ENCODE data around the gene LYZL1. TPM values are rescaled to one million over a fixed set of nuclear protein-coding genes. Genes with fewer than 3 reads are reported as not detected.

Gene LYZL1
- total and polyA plus RNA-seq, 2 of the 8 experiments (the other 6 are each of a cell fraction or from before 2014, with no cell fraction given), result not detected

GRCh38 chr10:29252811-29253689 lies 35.8 kb upstream of the LYZL1 start:
- Histone ChIP-seq H3K4me3 (ENCODE audit: extremely low read depth in 1 of 4, insufficient read depth in 2 of 4, low read depth in 3 of 4, low read length in 4 of 4) (no peak overlapping the region), H3K23me2 (ENCODE audit: low read depth, low read length) (no peaks in the 10 kb centered on the region), H3K27ac (ENCODE audit: low read depth, low read length) (no peak overlapping the region), H4K5ac (ENCODE audit: insufficient read length, low read depth, low read length) (no peak overlapping the region), H3K79me2 (ENCODE audit: control insufficient read depth in 1 of 2, insufficient read depth in 2 of 2, low read length in 2 of 2) (no peaks in the 10 kb centered on the region), H3K23ac (ENCODE audit: insufficient read length) (no peak overlapping the region), H3K4me1 (replicated peaks in 1 of 4; ENCODE audit: control insufficient read depth in 3 of 4, insufficient read depth in 4 of 4, low read length in 3 of 4) (peaks cover 0 to 3% (median under 1%) of the 10 kb centered on the region in 4 experiments; a peak in 2 of 7 replicates), H3K14ac (ENCODE audit: insufficient read length) (no peak overlapping the region), H2BK20ac (ENCODE audit: low read length) (no peak overlapping the region), H3K9me3 (ENCODE audit: insufficient read depth in 2 of 2, low read depth in 1 of 2, low read length in 1 of 2) (no peaks in the 10 kb centered on the region), H3K56ac (replicated peaks; ENCODE audit: insufficient read length, low read depth, low read length) (no peak overlapping the region), H3K4me2 (ENCODE audit: insufficient read depth in 1 of 2, low read depth in 2 of 2, low read length in 2 of 2) (no peak overlapping the region), H4K91ac (replicated peaks; ENCODE audit: insufficient read length, low read length) (no peak overlapping the region), H2BK15ac (ENCODE audit: low read length) (peak overlapping the region; percentile 32; the same call in 1 of the 2 replicates), H3K27me3 (replicated peaks in 1 of 4; ENCODE audit: control insufficient read depth in 3 of 4, extremely low read depth in 1 of 4, insufficient read depth in 3 of 4, low read length in 3 of 4) (no peaks in the 10 kb centered on the region), H4K8ac (ENCODE audit: extremely low read depth, insufficient read depth, low read length) (no peak overlapping the region; the same call in 1 of the 2 replicates), H3K4ac (replicated peaks; ENCODE audit: insufficient read length, low read depth, low read length) (no peak overlapping the region), H2BK12ac (ENCODE audit: low read depth, low read length) (no peak overlapping the region), H3K36me3 (ENCODE audit: control insufficient read depth in 2 of 4, insufficient read depth in 4 of 4, low read length in 3 of 4) (no peaks in the 10 kb centered on the region), H4K20me1 (replicated peaks in 1 of 2; ENCODE audit: control insufficient read depth in 1 of 2, insufficient read depth in 2 of 2, low read length in 2 of 2) (no peaks in the 10 kb centered on the region), H3K18ac (ENCODE audit: extremely low read depth, low read length) (no peak overlapping the region), H2AK5ac (ENCODE audit: low read depth, low read length) (peak overlapping the region; percentile 40; the same call in 1 of the 2 replicates), H2BK120ac (replicated peaks; ENCODE audit: low read depth, low read length) (no peak overlapping the region), H2AFZ (ENCODE audit: low read length) (no peak overlapping the region), H3K79me1 (ENCODE audit: low read depth, low read length) (peaks cover 2% of the 10 kb centered on the region; the same call in 1 of the 2 replicates), H3K9ac (replicated peaks in 1 of 4; ENCODE audit: extremely low read depth in 1 of 4, low read depth in 3 of 4, low read length in 3 of 4) (no peak overlapping the region), H2BK5ac (ENCODE audit: low read depth, low read length) (no peak overlapping the region)
- WGBS, 2 experiments (ENCODE audit: extremely low coverage in 1 of 2, insufficient coverage in 1 of 2, insufficient read length in 1 of 2, insufficient replicate concordance in 2 of 2, low coverage in 1 of 2, low lambda C conversion rate in 2 of 2, missing lambda C conversion rate in 1 of 2), result 83% methylated on average over 18 of the region's 18 CpGs; no CpG with 5 or more reads in 1 of the 2 experiments
- FAIRE-seq (no peak), DNase-seq (ENCODE audit: low read depth in 1 of 2, low spot score in 2 of 2) (no peak)
- CTCF ChIA-PET (ENCODE audit: partially characterized antibody), result interaction anchor here (0.6 to 8.9 kb wide), 5 partner anchors 11 to 313 kb away, joined by 3 to 94 read pairs (median 5); partner anchors contain the start of gene LYZL1
- POLR2A ChIA-PET (ENCODE audit: partially characterized antibody), result no interaction called here
- no peak for TF ChIP-seq CHD1 (IDR thresholded peaks at IDR 0.05; ENCODE audit: low read depth, low read length)
- TF ChIP-seq CREB1 (IDR thresholded peaks at IDR 0.05), result no peak
- TF ChIP-seq, protein P1, sequence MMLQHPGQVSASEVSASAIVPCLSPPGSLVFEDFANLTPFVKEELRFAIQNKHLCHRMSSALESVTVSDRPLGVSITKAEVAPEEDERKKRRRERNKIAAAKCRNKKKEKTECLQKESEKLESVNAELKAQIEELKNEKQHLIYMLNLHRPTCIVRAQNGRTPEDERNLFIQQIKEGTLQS (IDR thresholded peaks at IDR 0.05; ENCODE audit: insufficient read depth, low read depth, low read length), result no peak
- no peak for TF ChIP-seq BRCA1 (IDR thresholded peaks at IDR 0.05; ENCODE audit: low read depth, low read length)
- TF ChIP-seq BACH1 (IDR thresholded peaks at IDR 0.05; ENCODE audit: low read length), result no peak
- no peak for TF ChIP-seq EZH2 (IDR thresholded peaks at IDR 0.05; ENCODE audit: low read depth, low read length, severe bottlenecking)
- no peak for TF ChIP-seq ASH2L (IDR thresholded peaks at IDR 0.05; ENCODE audit: low read length)
- TF ChIP-seq GABPA (IDR thresholded peaks at IDR 0.05; ENCODE audit: borderline replicate concordance, insufficient read depth, low read length), result no peak
- no peak for TF ChIP-seq SUZ12 (IDR thresholded peaks at IDR 0.05; ENCODE audit: low read length)
- no peak for TF ChIP-seq MAX (IDR thresholded peaks at IDR 0.05)
- TF ChIP-seq POLR2AphosphoS5 (IDR thresholded peaks at IDR 0.05; ENCODE audit: low read depth, low read length), result no peak
- TF ChIP-seq BCL11A (IDR thresholded peaks at IDR 0.05; ENCODE audit: low read depth in 2 of 2, low read length in 2 of 2), result no peak

Measured in H1 (cell line).